CD4-positive, alpha-beta T cell treated with Interleukin-10 for 1 hour (primary cell): Measurements from ENCODE around the gene STIM1.
"Not testable (repeated sequence)": the region's sequence is repeated elsewhere in the genome, so short reads cannot be mapped to it uniquely, and the experiment has no call there.

Experiments used
- DNase-seq: peaks from one replicate; pipeline ENCODE4 v3.0.0-alpha.2; 2020

Gene STIM1

GRCh38 chr11:4041731-4042391, 186.4 kb downstream of the STIM1 start:
- DNase-seq, result no peak

GRCh38 chr11:4044976-4045646, 189.6 kb downstream of the STIM1 start:
- no peak for DNase-seq

GRCh38 chr11:4048340-4048739, 192.9 kb downstream of the STIM1 start:
- DNase-seq, result no peak

- no peak for DNase-seq
Observed at GRCh38 chr11:4049006-4049405, 193.5 kb downstream of the STIM1 start.

- no peak for DNase-seq
Observed at GRCh38 chr11:4050138-4050537, 194.7 kb downstream of the STIM1 start.

GRCh38 chr11:4053200-4053599, 197.7 kb downstream of the STIM1 start:
- not testable (repeated sequence) for DNase-seq

GRCh38 chr11:4054643-4055042, 199.2 kb downstream of the STIM1 start:
- DNase-seq, result no peak

- no peak for DNase-seq
Observed at GRCh38 chr11:4059424-4059823, 204.0 kb downstream of the STIM1 start.

GRCh38 chr11:4060182-4060923, 204.9 kb downstream of the STIM1 start:
- no peak for DNase-seq

- DNase-seq, result no peak
Observed at GRCh38 chr11:4061700-4062099, 206.2 kb downstream of the STIM1 start.

GRCh38 chr11:4063348-4063747, 207.9 kb downstream of the STIM1 start:
- DNase-seq, result no peak

GRCh38 chr11:4064278-4064955, 209.0 kb downstream of the STIM1 start:
- no peak for DNase-seq

- no peak for DNase-seq
Observed at GRCh38 chr11:4065086-4065485, 209.6 kb downstream of the STIM1 start.

GRCh38 chr11:4065601-4066377, 210.3 kb downstream of the STIM1 start:
- DNase-seq, result no peak

- DNase-seq, result no peak
Observed at GRCh38 chr11:4066910-4067309, 211.4 kb downstream of the STIM1 start.

- DNase-seq, result no peak
Observed at GRCh38 chr11:4068962-4069361, 213.5 kb downstream of the STIM1 start.

- no peak for DNase-seq
Observed at GRCh38 chr11:4071325-4071724, 215.9 kb downstream of the STIM1 start.

GRCh38 chr11:4071914-4072313, 216.4 kb downstream of the STIM1 start:
- no peak for DNase-seq

GRCh38 chr11:4072668-4073285, 217.3 kb downstream of the STIM1 start:
- peak; percentile 81 for DNase-seq

GRCh38 chr11:4074266-4074665, 218.8 kb downstream of the STIM1 start:
- DNase-seq, result no peak

- no peak for DNase-seq
Observed at GRCh38 chr11:4076774-4077173, 221.3 kb downstream of the STIM1 start.

GRCh38 chr11:4083198-4083597, 227.7 kb downstream of the STIM1 start:
- DNase-seq, result no peak
